B cell (primary cell): Measurements from ENCODE around the gene OR5AU1. TPM values are rescaled to one million over a fixed set of nuclear protein-coding genes. Genes with fewer than 3 reads are reported as not detected.

Source experiments
- ATAC-seq: fragments of 200-7000 bp; cut with Tn5 transposase; one replicate; pipeline ENCODE4 v1.10.0; 2021; ENCODE audit warnings: low read depth, mild to moderate bottlenecking, moderate number of reproducible peaks, moderate library complexity
- CTCF ChIA-PET: fragments of 350-600 bp; sonication (Branson Sonifier 250); formaldehyde crosslinking; loops from one replicate; lab custom pipeline; 2021; ENCODE audit warnings: antibody characterized with exemption, inconsistent platforms; lab: Charles Lee
- POLR2A ChIA-PET: fragments of 350-600 bp; sonication (Branson Sonifier 250); formaldehyde crosslinking; loops from one replicate; lab custom pipeline; 2021; ENCODE audit warnings: antibody characterized with exemption; lab: Charles Lee
- DNase-seq: peaks from one replicate; pipeline ENCODE4 v3.0.0; 2013
- H2AFZ ChIP-seq: 2 replicates; pipeline ENCODE4 v1.6.1; 2012; ENCODE audit warnings: mild to moderate bottlenecking, low read depth, low read length; ENCODE audit not compliant: insufficient read depth, poor library complexity, severe bottlenecking
- H3K27ac ChIP-seq, 2 donors: 1 replicate in 1 of 2; 2 replicates in 1 of 2; pipeline ENCODE4 v1.5.1; 2012 to 2013; ENCODE audit warnings: low read length in 2 of 2, mild to moderate bottlenecking in 2 of 2, moderate library complexity in 1 of 2
- H3K27me3 ChIP-seq, 4 experiments: fragments of 200-600 bp in 1 of 4; sonication (generic) in 1 of 4; replicated peaks in 1 of 4; 1 replicate in 2 of 4; 2 replicates in 2 of 4; pipeline versions ENCODE4 v1.6.1 to v1.7.0; 2013 to 2016; ENCODE audit warnings: low read length in 3 of 4, mild to moderate bottlenecking in 2 of 4, mixed read lengths in 1 of 4, moderate library complexity in 1 of 4; ENCODE audit not compliant: insufficient read depth in 4 of 4, control insufficient read depth in 3 of 4; ENCODE audit errors: control extremely low read depth in 1 of 4
- H3K36me3 ChIP-seq, 2 experiments: replicated peaks in 1 of 2; 1 replicate in 1 of 2; 2 replicates in 1 of 2; pipeline versions ENCODE4 v1.6.1 to v1.7.1; 2013; ENCODE audit warnings: low read length in 1 of 2; ENCODE audit not compliant: insufficient read depth in 2 of 2, control insufficient read depth in 1 of 2; ENCODE audit errors: control extremely low read depth in 1 of 2, extremely low read depth in 1 of 2
- H3K4me1 ChIP-seq, 2 donors: fragments of 200-600 bp in 1 of 2; sonication (generic) in 1 of 2; 1 replicate in 1 of 2; 2 replicates in 1 of 2; pipeline versions ENCODE4 v1.5.1 to v1.6.1; 2013 to 2017; ENCODE audit warnings: low read length in 2 of 2; ENCODE audit not compliant: control insufficient read depth in 2 of 2, insufficient read depth in 2 of 2
- H3K4me2 ChIP-seq: replicated peaks from 2 replicates; pipeline ENCODE3; 2012; ENCODE audit warnings: mild to moderate bottlenecking, low read depth, low read length; ENCODE audit not compliant: poor library complexity, severe bottlenecking
- H3K4me3 ChIP-seq, 5 experiments: fragments of 200-600 bp in 1 of 5; sonication (generic) in 1 of 5; 1 replicate in 3 of 5; 2 replicates in 2 of 5; pipeline versions ENCODE4 v1.5.1 to v1.7.0; 2011 to 2016; ENCODE audit warnings: low read length in 4 of 5, mild to moderate bottlenecking in 4 of 5, low read depth in 2 of 5, control low read depth in 1 of 5, moderate library complexity in 1 of 5; ENCODE audit not compliant: insufficient read depth in 1 of 5; ENCODE audit errors: control extremely low read depth in 1 of 5, extremely low read depth in 1 of 5
- H3K79me2 ChIP-seq: fragments of 200-600 bp; sonication (generic); one replicate; pipeline ENCODE4 v1.6.0; 2016; ENCODE audit warnings: low read length; ENCODE audit not compliant: control insufficient read depth, insufficient read depth
- H3K9ac ChIP-seq: fragments of 200-600 bp; sonication (generic); 2 replicates; pipeline ENCODE4 v1.6.1; 2017; ENCODE audit warnings: mild to moderate bottlenecking, low read length, moderate library complexity
- H3K9me3 ChIP-seq, 3 donors: one replicate each; pipeline versions ENCODE4 v1.6.1 to v1.7.1; 2013; ENCODE audit warnings: low read length in 2 of 3; ENCODE audit not compliant: control insufficient read depth in 2 of 3, insufficient read depth in 1 of 3; ENCODE audit errors: control extremely low read depth in 1 of 3
- H4K20me1 ChIP-seq: 2 replicates; pipeline ENCODE4 v1.6.0; 2012; ENCODE audit warnings: mild to moderate bottlenecking, low read length; ENCODE audit not compliant: insufficient read depth, control insufficient read depth, poor library complexity, severe bottlenecking
- H3K27ac Mint-ChIP-seq: one replicate; pipeline ENCODE4 v1.8.0; 2021; ENCODE audit warnings: mixed read lengths
- H3K27me3 Mint-ChIP-seq: one replicate; pipeline ENCODE4 v1.8.0; 2021; ENCODE audit warnings: mixed read lengths
- H3K4me1 Mint-ChIP-seq: one replicate; pipeline ENCODE4 v1.8.0; 2021; ENCODE audit warnings: mixed read lengths
- H3K4me3 Mint-ChIP-seq: one replicate; pipeline ENCODE4 v1.8.0; 2021; ENCODE audit warnings: mixed read lengths
- H3K9me3 Mint-ChIP-seq: one replicate; pipeline ENCODE4 v1.8.0; 2022; ENCODE audit warnings: mixed read lengths; ENCODE audit not compliant: insufficient read depth
- CTCF ChIP-seq: fragments of 200-600 bp; IDR thresholded peaks from one replicate; pipeline ENCODE4 v1.8.0; 2022; ENCODE audit warnings: antibody characterized with exemption, mild to moderate bottlenecking
- EZH2 ChIP-seq: IDR thresholded peaks from 2 replicates; pipeline ENCODE4 v1.6.1; 2012; ENCODE audit warnings: borderline replicate concordance, low read depth, mild to moderate bottlenecking, moderate library complexity, low read length; ENCODE audit not compliant: insufficient read depth, poor library complexity, severe bottlenecking
- WGBS: methylation state at CpG from one replicate; pipeline ENCODE4 v1.1.5; 2013; ENCODE audit warnings: missing lambda C conversion rate; ENCODE audit not compliant: insufficient coverage; 5-methylcytosine and 5-hydroxymethylcytosine counted together
- intact Hi-C: fragments of 100-400 bp; cut with micrococcal nuclease; formaldehyde crosslinking; loops from one replicate; pipeline ENCODE4 v1.10.0; 2022
- polyA plus RNA-seq: library from polyadenylated mRNA; depleted of rRNA; stranded (reverse); fragments of >200 nt; gene quantifications from 2 replicates; pipeline ENCODE4 v1.2.3, GENCODE V29; 2012
- total RNA-seq, 2 donors: library from RNA; stranded (reverse); fragments of 120-200 nt in 1 of 2; gene quantifications; 1 replicate in 1 of 2; 2 replicates in 1 of 2; pipeline versions ENCODE4 v1.2.3 to v1.2.4, GENCODE V29; 2013 to 2022

OR5AU1 gene
- total and polyA plus RNA-seq, 2 donors (not counting 1 experiment from before 2014, with no cell fraction given), result not detected

DNA sequence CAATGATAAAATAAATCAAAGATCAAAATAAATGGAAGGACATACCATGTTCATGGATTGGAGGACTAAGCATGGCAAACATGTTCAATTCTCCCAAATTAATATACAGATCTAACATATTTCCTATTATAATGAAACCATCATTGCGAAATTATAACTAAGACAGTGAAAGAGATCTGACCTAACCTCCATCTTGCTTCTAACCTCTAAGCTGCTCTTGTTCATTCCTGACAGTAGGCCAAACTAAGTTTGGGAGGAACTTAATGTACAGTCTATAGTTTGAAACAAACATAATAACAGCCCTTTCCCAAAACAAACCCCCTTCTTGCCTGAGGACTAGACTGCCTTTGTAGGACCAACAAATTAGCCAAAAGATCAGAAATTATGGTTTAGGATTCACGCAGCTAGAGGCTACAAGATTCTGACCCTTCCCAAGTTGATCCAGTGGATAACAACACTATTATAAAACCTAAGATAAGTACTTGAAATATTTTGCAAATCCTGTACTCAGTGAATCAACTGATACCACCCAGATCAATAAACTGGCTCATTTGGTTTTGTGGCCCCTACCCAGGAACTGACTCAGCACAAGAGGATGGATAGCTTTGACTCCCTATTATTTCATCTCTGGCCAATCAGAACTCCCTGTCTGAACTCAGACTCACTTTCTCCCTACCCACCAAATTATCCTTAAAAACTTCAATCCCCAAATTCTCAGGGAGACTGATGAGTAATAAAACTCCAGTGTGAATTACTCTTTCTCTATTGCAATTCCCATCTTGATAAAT is 41.7 kb upstream of the OR5AU1 start:
- H2AFZ ChIP-seq, result no peak overlapping the region
- POLR2A ChIA-PET, result no interaction called here
- intact Hi-C loops, result no loop called here
- CTCF ChIA-PET, result no interaction called here
- TF ChIP-seq CTCF (no peak), EZH2 (no peak)
- 80% methylated on average over 1 of the region's 2 CpGs for whole genome bisulfite sequencing
- H3K4me1 ChIP-seq, result peaks cover under 1% of the 10 kb centered on the region in 2 donors
- H4K20me1 ChIP-seq, result no peaks in the 10 kb centered on the region
- no peak for ATAC-seq
- H3K4me1 Mint-ChIP-seq, result peaks cover 5% of the 10 kb centered on the region
- H3K27ac Mint-ChIP-seq, result no peak overlapping the region
- H3K36me3 ChIP-seq, result no peaks in the 10 kb centered on the region
- no peaks in the 10 kb centered on the region for H3K79me2 ChIP-seq
- no peaks in the 10 kb centered on the region for H3K9me3 Mint-ChIP-seq
- H3K27me3 Mint-ChIP-seq, result no peaks in the 10 kb centered on the region
- H3K4me3 ChIP-seq, result no peak overlapping the region
- no peak overlapping the region for H3K27ac ChIP-seq
- no peak for DNase-seq
- H3K9me3 ChIP-seq, result no peaks in the 10 kb centered on the region
- H3K27me3 ChIP-seq, result no peaks in the 10 kb centered on the region
- H3K9ac ChIP-seq, result no peak overlapping the region
- no peak overlapping the region for H3K4me3 Mint-ChIP-seq
- H3K4me2 ChIP-seq, result no peak overlapping the region

- no peak for ATAC-seq
- Histone ChIP-seq H3K4me3 (no peak overlapping the region), H2AFZ (no peak overlapping the region), H3K9ac (no peak overlapping the region), H3K9me3 (no peaks in the 10 kb centered on the region), H3K27ac (no peak overlapping the region), H3K27me3 (no peaks in the 10 kb centered on the region), H3K36me3 (no peaks in the 10 kb centered on the region), H3K4me1 (peaks cover 12 to 16% of the 10 kb centered on the region in 2 donors), H4K20me1 (no peaks in the 10 kb centered on the region), H3K79me2 (no peaks in the 10 kb centered on the region), H3K4me2 (no peak overlapping the region)
- TF ChIP-seq EZH2, result no peak
- TF ChIP-seq CTCF, result peak; percentile 38
- H3K4me3 Mint-ChIP-seq, result no peak overlapping the region
- no peak overlapping the region for H3K27ac Mint-ChIP-seq
- CTCF ChIA-PET, result interaction anchor here (0.7 kb wide), 1 partner anchor 532 kb away, joined by 3 read pairs; no protein-coding TSS in a partner anchor
- no peaks in the 10 kb centered on the region for H3K9me3 Mint-ChIP-seq
- POLR2A ChIA-PET, result interaction anchor here (0.7 kb wide), 1 partner anchor 11 kb away, joined by 4 read pairs; no protein-coding TSS in a partner anchor
- no peak for DNase-seq
- no peaks in the 10 kb centered on the region for H3K27me3 Mint-ChIP-seq
- intact Hi-C loops, result no loop called here
- peaks cover 14% of the 10 kb centered on the region for H3K4me1 Mint-ChIP-seq
Measured at GRCh38 chr14:21194597-21194996, 38.7 kb upstream of the OR5AU1 start.
